H1 (cell line): Measurements from ENCODE around the gene NXN. TPM values are rescaled to one million over a fixed set of nuclear protein-coding genes. Genes with fewer than 3 reads are reported as not detected.

Source experiments
- JUND ChIP-seq: IDR thresholded peaks from 2 replicates; pipeline ENCODE4 v1.6.1; 2011; ENCODE audit warnings: mild to moderate bottlenecking, improper control_type of control experiment, low read length
- MAFK ChIP-seq: IDR thresholded peaks from 2 replicates; pipeline ENCODE4 v1.6.1; 2012; ENCODE audit warnings: low read depth, mild to moderate bottlenecking, improper control_type of control experiment, low read length
- RAD21 ChIP-seq, 2 experiments: IDR thresholded peaks in 1 of 2; conservative IDR thresholded peaks in 1 of 2; 2 replicates each; pipeline ENCODE4 v1.6.1; 2011; ENCODE audit warnings: low read depth in 2 of 2, low read length in 2 of 2, improper control_type of control experiment in 1 of 2, inconsistent platforms in 1 of 2, mild to moderate bottlenecking in 1 of 2, moderate library complexity in 1 of 2
- polyA plus RNA-seq, 7 experiments: library from polyadenylated mRNA; depleted of rRNA in 3 of 7; stranded (reverse) in 5 of 7; unstranded in 2 of 7; fragments of >200 nt in 5 of 7; fragments of 200-250 nt in 2 of 7; gene quantifications; 1 replicate in 5 of 7; 2 replicates in 1 of 7; 4 replicates in 1 of 7; pipeline versions ENCODE4 v1.2.1 to v1.2.3, GENCODE V29; 2011 to 2013; ENCODE audit warnings: missing spikeins in 2 of 7, mixed read lengths in 2 of 7
- total RNA-seq: library from RNA; stranded (reverse); fragmentation: NEBNext Ultra II Directional; extraction: Animal tissue kit (Norgen Biotek cat#: 25700); gene quantifications from 2 replicates; pipeline ENCODE4 v1.2.1, GENCODE V29; 2021
- TF ChIP-seq, protein P1 (sequence below): IDR thresholded peaks from 2 replicates; pipeline ENCODE4 v1.6.1; 2012; ENCODE audit warnings: inconsistent platforms
- TF ChIP-seq, protein P2 (sequence below): fragments of 300-600 bp; sonication (generic); IDR thresholded peaks from 2 replicates; pipeline ENCODE4 v1.7.1; 2012; ENCODE audit warnings: low read length, moderate library complexity, mild to moderate bottlenecking, inconsistent platforms; ENCODE audit not compliant: insufficient replicate concordance

The NXN gene
- total and polyA plus RNA-seq, 2 of the 8 experiments (the other 6 are each of a cell fraction or from before 2014, with no cell fraction given) = 94.1 to 107 TPM

DNA sequence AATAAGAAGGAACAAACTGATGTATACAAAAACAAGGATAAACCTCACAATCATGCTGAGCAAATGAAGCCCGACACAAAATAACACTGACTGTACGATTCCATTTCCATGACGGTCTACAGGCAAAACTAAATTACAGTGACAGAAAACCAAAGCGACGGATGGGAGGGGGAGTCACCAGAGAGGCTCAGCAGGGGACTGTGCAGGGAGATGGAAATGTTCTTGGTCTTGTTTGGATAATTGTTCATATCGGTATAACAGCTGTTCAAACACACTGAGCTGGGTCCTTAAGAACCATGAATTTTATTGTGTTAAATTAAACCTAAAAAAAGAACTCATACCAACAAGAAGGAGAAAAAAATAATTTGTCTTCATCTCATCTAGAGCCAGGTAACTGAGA, 97.8 kb downstream of the NXN start (continued):
- TF ChIP-seq MAFK = no peak
- TF ChIP-seq, protein P1, sequence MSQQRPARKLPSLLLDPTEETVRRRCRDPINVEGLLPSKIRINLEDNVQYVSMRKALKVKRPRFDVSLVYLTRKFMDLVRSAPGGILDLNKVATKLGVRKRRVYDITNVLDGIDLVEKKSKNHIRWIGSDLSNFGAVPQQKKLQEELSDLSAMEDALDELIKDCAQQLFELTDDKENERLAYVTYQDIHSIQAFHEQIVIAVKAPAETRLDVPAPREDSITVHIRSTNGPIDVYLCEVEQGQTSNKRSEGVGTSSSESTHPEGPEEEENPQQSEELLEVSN = no peak
- no peak for TF ChIP-seq RAD21 (IDR thresholded peaks at IDR 0.05 in 1 of 2, conservative IDR thresholded peaks at IDR 0.05 in 1 of 2; ENCODE audit: low read depth in 2 of 2, low read length in 2 of 2)
- TF ChIP-seq, protein P2, sequence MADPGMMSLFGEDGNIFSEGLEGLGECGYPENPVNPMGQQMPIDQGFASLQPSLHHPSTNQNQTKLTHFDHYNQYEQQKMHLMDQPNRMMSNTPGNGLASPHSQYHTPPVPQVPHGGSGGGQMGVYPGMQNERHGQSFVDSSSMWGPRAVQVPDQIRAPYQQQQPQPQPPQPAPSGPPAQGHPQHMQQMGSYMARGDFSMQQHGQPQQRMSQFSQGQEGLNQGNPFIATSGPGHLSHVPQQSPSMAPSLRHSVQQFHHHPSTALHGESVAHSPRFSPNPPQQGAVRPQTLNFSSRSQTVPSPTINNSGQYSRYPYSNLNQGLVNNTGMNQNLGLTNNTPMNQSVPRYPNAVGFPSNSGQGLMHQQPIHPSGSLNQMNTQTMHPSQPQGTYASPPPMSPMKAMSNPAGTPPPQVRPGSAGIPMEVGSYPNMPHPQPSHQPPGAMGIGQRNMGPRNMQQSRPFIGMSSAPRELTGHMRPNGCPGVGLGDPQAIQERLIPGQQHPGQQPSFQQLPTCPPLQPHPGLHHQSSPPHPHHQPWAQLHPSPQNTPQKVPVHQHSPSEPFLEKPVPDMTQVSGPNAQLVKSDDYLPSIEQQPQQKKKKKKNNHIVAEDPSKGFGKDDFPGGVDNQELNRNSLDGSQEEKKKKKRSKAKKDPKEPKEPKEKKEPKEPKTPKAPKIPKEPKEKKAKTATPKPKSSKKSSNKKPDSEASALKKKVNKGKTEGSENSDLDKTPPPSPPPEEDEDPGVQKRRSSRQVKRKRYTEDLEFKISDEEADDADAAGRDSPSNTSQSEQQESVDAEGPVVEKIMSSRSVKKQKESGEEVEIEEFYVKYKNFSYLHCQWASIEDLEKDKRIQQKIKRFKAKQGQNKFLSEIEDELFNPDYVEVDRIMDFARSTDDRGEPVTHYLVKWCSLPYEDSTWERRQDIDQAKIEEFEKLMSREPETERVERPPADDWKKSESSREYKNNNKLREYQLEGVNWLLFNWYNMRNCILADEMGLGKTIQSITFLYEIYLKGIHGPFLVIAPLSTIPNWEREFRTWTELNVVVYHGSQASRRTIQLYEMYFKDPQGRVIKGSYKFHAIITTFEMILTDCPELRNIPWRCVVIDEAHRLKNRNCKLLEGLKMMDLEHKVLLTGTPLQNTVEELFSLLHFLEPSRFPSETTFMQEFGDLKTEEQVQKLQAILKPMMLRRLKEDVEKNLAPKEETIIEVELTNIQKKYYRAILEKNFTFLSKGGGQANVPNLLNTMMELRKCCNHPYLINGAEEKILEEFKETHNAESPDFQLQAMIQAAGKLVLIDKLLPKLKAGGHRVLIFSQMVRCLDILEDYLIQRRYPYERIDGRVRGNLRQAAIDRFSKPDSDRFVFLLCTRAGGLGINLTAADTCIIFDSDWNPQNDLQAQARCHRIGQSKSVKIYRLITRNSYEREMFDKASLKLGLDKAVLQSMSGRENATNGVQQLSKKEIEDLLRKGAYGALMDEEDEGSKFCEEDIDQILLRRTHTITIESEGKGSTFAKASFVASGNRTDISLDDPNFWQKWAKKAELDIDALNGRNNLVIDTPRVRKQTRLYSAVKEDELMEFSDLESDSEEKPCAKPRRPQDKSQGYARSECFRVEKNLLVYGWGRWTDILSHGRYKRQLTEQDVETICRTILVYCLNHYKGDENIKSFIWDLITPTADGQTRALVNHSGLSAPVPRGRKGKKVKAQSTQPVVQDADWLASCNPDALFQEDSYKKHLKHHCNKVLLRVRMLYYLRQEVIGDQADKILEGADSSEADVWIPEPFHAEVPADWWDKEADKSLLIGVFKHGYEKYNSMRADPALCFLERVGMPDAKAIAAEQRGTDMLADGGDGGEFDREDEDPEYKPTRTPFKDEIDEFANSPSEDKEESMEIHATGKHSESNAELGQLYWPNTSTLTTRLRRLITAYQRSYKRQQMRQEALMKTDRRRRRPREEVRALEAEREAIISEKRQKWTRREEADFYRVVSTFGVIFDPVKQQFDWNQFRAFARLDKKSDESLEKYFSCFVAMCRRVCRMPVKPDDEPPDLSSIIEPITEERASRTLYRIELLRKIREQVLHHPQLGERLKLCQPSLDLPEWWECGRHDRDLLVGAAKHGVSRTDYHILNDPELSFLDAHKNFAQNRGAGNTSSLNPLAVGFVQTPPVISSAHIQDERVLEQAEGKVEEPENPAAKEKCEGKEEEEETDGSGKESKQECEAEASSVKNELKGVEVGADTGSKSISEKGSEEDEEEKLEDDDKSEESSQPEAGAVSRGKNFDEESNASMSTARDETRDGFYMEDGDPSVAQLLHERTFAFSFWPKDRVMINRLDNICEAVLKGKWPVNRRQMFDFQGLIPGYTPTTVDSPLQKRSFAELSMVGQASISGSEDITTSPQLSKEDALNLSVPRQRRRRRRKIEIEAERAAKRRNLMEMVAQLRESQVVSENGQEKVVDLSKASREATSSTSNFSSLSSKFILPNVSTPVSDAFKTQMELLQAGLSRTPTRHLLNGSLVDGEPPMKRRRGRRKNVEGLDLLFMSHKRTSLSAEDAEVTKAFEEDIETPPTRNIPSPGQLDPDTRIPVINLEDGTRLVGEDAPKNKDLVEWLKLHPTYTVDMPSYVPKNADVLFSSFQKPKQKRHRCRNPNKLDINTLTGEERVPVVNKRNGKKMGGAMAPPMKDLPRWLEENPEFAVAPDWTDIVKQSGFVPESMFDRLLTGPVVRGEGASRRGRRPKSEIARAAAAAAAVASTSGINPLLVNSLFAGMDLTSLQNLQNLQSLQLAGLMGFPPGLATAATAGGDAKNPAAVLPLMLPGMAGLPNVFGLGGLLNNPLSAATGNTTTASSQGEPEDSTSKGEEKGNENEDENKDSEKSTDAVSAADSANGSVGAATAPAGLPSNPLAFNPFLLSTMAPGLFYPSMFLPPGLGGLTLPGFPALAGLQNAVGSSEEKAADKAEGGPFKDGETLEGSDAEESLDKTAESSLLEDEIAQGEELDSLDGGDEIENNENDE = no peak
- TF ChIP-seq JUND = no peak
